Activated T-cell treated with anti-CD3 and anti-CD28 coated beads, Interleukin-2, amount 50 U/mL, for 24 hours (primary cell): ENCODE data around the gene RHOT2.
A peak's percentile ranks its signal among the peaks of the same experiment; 100 is the strongest.

ENCODE experiments used
- DNase-seq: peaks from one replicate; pipeline ENCODE4 v3.0.0-alpha.2; 2020
- H3K27ac Mint-ChIP-seq: 2 replicates; pipeline ENCODE4 v1.8.0; 2020; ENCODE audit warnings: mild to moderate bottlenecking, mixed read lengths
- H3K27me3 Mint-ChIP-seq: 2 replicates; pipeline ENCODE4 v1.8.0; 2020; ENCODE audit warnings: mixed read lengths
- H3K36me3 Mint-ChIP-seq: 2 replicates; pipeline ENCODE4 v1.8.0; 2020; ENCODE audit warnings: low read depth, mixed read lengths
- H3K4me1 Mint-ChIP-seq: 2 replicates; pipeline ENCODE4 v1.8.0; 2020; ENCODE audit warnings: low read depth, mixed read lengths
- H3K4me3 Mint-ChIP-seq: 2 replicates; pipeline ENCODE4 v1.8.0; 2020; ENCODE audit warnings: mild to moderate bottlenecking, moderate library complexity, mixed read lengths
- H3K9me3 Mint-ChIP-seq: 2 replicates; pipeline ENCODE4 v1.8.0; 2020; ENCODE audit warnings: mixed read lengths

The RHOT2 gene

DNA sequence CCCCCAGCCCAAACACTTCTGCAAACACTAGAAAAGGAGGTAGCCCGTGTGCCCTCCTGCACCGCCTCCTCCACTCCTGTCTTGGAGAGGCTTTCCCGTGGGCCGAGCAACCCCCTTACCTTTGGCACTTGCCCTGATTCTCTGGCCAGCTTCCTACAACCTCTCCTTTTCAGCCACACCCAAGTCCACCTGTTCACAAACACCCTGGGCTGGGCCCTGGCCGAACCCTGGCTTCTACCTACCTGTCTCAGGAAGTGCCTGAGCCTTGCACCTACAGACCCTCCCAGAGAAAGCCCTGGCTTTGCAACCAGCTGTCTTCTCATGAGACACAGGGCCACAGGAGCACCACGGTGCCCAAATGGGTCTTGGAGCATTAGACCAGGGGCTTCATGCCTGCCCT lies 51.0 kb downstream of the RHOT2 start:
- Mint-ChIP-seq H3K4me1 (peaks cover 29% of the 10 kb centered on the region), H3K4me3 (peak overlapping the region; percentile 85), H3K27me3 (peaks cover 7% of the 10 kb centered on the region), H3K36me3 (peaks cover 12% of the 10 kb centered on the region), H3K27ac (peak overlapping the region; percentile 47), H3K9me3 (no peaks in the 10 kb centered on the region)
- DNase-seq = no peak

DNA sequence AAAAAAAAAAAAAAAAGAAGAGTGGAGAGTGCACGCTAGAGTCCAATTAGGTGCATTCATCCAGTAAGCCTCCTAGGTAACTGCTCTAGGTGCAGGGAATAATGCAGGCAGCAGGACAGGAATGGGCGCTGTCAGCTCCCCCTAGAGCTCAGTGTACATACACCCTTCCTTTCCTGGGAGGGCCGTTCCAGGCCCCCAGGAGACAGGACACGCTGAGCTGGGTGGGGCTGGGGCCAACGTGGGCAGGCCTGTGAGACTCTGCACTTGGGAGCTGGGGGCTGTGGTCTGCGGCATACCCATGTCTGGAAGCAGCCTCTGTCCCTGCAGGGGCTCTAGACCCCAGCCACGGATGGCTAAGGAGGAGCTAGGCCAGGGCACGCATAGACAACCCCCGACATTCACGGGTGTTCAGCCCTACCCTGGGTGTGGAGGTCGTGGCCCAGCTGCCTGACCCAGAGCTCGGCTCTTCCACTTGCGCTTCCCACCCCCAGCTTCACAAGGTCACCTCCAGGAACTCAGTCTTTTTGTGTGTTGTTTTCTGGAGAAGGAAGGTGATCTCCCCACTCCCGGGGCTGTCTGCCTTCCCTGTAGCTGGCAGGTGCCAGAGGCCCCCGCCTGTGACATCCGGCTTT lies 52.0 kb downstream of the RHOT2 start:
- peak overlapping the region; percentile 85 for H3K4me3 Mint-ChIP-seq
- H3K27me3 Mint-ChIP-seq = peaks cover 3% of the 10 kb centered on the region
- no peak for DNase-seq
- peaks cover 29% of the 10 kb centered on the region for H3K4me1 Mint-ChIP-seq
- H3K27ac Mint-ChIP-seq = peak overlapping the region; percentile 89
- no peaks in the 10 kb centered on the region for H3K9me3 Mint-ChIP-seq
- H3K36me3 Mint-ChIP-seq = peaks cover 12% of the 10 kb centered on the region

- H3K27ac Mint-ChIP-seq = peak overlapping the region; percentile 89
- H3K36me3 Mint-ChIP-seq = peaks cover 12% of the 10 kb centered on the region
- no peaks in the 10 kb centered on the region for H3K9me3 Mint-ChIP-seq
- peaks cover 29% of the 10 kb centered on the region for H3K4me1 Mint-ChIP-seq
- peak; percentile 75 for DNase-seq
- H3K4me3 Mint-ChIP-seq = peak overlapping the region; percentile 85
- peaks cover 3% of the 10 kb centered on the region for H3K27me3 Mint-ChIP-seq
Observed at GRCh38 chr16:720447-720989, 52.6 kb downstream of the RHOT2 start.

DNA sequence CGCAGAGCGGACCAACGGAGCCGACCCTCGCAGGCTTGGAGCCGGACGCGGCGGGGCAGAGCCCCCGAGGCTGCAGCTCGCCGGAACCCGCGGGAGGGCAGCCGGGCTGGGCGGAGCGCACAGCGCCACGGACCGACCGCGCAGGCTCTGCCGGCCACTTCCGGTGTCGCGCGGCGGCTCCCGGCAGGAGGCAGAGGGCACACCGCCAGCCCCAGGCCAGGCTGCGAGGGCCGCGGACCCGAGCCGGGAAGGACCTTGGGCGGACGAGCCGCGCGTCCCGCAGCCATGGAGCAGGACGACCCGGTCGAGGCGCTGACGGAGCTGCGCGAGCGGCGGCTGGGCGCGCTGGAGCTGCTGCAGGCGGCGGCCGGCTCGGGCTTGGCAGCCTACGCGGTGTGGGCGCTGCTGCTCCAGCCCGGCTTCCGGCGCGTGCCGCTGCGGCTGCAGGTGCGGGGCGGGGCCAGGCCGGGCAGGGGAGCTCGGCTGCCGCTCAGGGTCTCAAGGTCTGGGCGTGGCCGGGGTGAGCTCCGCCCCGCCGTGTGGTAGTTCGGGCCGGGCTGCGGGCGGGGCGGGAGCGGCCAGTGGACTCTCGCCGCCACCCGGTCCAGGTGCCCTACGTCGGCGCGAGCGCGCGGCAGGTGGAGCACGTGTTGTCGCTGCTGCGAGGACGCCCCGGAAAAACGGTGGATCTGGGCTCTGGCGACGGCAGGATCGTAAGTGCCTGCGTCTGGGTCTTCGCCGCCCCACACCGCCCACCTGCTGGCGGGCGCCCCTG lies 53.2 kb downstream of the RHOT2 start, which contains the start of gene ANTKMT:
TSS of gene ANTKMT (plus strand) at position 157 of the 775 bp plus-strand sequence. CDS start at position 286, 129 bp downstream.
- H3K4me1 Mint-ChIP-seq = peaks cover 30% of the 10 kb centered on the region
- peaks cover 12% of the 10 kb centered on the region for H3K36me3 Mint-ChIP-seq
- H3K27ac Mint-ChIP-seq = peak within 1 kb of the TSS; percentile 89
- peaks cover 3% of the 10 kb centered on the region for H3K27me3 Mint-ChIP-seq
- H3K9me3 Mint-ChIP-seq = no peaks in the 10 kb centered on the region
- H3K4me3 Mint-ChIP-seq = peak within 1 kb of the TSS; percentile 85
- peak; percentile 90 for DNase-seq

DNA sequence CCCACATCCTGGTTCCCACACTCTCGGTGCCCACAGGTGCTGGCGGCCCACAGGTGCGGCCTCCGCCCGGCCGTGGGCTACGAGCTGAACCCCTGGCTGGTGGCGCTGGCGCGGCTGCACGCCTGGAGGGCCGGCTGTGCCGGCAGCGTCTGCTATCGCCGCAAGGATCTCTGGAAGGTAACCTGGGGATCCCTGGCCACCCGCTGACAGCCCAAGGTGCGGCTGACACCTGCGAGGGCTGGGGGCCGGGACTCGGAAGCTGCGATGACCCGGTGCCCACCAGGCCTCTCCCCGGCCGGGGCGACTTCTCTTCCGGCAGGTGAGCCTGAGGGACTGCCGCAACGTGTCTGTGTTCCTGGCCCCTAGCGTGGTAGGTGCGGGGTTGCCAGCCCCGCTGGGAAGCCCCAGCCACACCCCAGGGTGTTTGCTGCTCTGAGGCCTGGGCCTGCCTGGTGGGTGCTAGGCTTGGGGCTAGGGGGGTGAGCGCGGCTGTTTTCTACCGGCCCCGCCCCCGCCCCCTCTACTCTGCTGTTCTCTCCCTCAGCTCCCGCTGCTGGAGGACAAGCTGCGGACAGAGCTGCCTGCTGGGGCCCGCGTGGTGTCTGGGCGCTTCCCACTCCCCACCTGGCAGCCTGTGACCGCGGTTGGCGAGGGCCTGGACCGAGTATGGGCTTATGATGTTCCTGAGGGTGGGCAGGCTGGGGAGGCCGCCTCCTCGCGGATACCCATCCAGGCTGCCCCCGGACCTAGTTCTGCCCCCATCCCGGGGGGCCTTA lies 54.0 kb downstream of the RHOT2 start:
- Mint-ChIP-seq H3K4me3 (peak overlapping the region; percentile 67), H3K36me3 (peaks cover 12% of the 10 kb centered on the region), H3K4me1 (peaks cover 30% of the 10 kb centered on the region), H3K27ac (peak overlapping the region; percentile 11), H3K9me3 (no peaks in the 10 kb centered on the region), H3K27me3 (no peaks in the 10 kb centered on the region)
- DNase-seq = no peak

GRCh38 chr16:722835-723633 lies 55.1 kb downstream of the RHOT2 start:
- Mint-ChIP-seq H3K27ac (no peak overlapping the region), H3K27me3 (no peaks in the 10 kb centered on the region), H3K9me3 (no peaks in the 10 kb centered on the region), H3K4me3 (peak overlapping the region; percentile 67), H3K4me1 (peaks cover 30% of the 10 kb centered on the region), H3K36me3 (peaks cover 12% of the 10 kb centered on the region)
- DNase-seq = no peak

DNA sequence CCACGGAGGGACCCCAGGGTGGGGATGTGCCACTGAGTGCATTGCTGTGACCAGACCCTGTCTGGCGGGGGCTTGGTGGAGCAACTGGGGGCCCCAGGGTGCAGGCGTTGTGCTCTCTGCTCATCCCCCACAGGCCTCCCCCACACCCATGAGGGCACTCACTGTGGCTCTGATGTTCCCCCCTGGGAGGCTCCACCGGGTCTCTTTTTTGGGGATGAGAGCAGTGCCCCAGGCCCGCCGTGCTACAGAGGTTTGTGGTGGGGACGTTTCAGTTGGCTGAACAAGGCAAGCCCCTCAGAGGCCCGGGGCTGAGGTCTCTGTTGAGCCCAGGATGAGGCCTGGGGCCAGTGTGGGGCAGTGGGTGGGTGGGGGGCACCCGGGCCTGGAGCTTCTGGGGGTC lies 55.8 kb downstream of the RHOT2 start:
- H3K4me3 Mint-ChIP-seq = no peak overlapping the region
- no peaks in the 10 kb centered on the region for H3K27me3 Mint-ChIP-seq
- peaks cover 29% of the 10 kb centered on the region for H3K4me1 Mint-ChIP-seq
- H3K36me3 Mint-ChIP-seq = peaks cover 12% of the 10 kb centered on the region
- no peaks in the 10 kb centered on the region for H3K9me3 Mint-ChIP-seq
- H3K27ac Mint-ChIP-seq = no peak overlapping the region
- no peak for DNase-seq
